ENCODE measurements around the gene FRS3. TPM values are rescaled to one million over a fixed set of nuclear protein-coding genes. Genes with fewer than 3 reads are reported as not detected.
A peak's percentile ranks its signal among the peaks of the same experiment; 100 is the strongest.
"Not testable (repeated sequence)": the region's sequence is repeated elsewhere in the genome, so short reads cannot be mapped to it uniquely, and the experiment has no call there.

The FRS3 gene
- total and polyA plus RNA-seq, 2 experiments from 2014 or later: 1.3 to 3.3 TPM

DNA sequence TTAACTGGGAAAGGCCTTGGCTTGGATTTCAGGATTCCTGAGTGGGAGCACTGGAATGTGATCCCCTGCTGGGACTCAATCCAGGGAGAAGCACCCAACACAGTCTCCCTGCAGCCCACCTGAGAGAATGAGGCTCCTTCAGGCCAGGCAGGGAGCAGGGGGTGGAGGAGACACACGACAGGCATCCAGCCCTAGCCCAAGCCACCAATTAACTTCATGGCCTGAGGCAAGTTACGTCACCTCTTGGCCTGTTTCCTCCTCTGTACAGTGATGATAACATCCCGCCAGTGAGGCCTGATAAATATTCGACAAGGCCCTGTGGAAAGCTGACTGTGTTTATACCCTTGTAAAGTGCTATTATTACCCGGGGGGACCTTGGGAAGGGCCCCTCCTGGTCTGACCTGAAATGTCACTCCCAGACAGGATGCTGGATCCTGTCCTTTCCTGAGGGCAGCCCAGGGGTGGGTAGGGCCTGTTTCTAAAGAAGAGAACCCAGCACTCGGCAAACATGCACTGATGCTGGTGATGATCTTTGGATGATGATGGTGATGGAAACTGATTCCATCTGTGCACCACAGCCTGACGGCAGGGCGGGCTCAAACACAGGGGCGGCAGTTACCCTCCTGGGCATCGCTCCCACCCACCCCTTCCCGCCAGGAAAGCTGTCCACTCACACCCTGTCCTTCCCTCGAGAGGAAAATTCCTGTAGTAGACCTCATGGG lies 12.4 kb downstream of the FRS3 start:
- Mint-ChIP-seq H3K36me3 (ENCODE audit: low read depth) (peaks cover 9% of the 10 kb centered on the region; the same call in 2 of the 3 replicates), H3K27ac (no peak overlapping the region), H3K4me1 (peaks cover 9% of the 10 kb centered on the region), H3K27me3 (ENCODE audit: insufficient read depth, low read depth, poor library complexity) (peaks cover 9% of the 10 kb centered on the region), H3K9me3 (no peaks in the 10 kb centered on the region), H3K4me3 (no peak overlapping the region)
- Histone ChIP-seq H3K79me2 (replicated peaks; ENCODE audit: insufficient read depth) (no peaks in the 10 kb centered on the region), H2AFZ (no peak overlapping the region), H3K4me3 (no peak overlapping the region), H3K4me1 (ENCODE audit: insufficient read depth) (no peaks in the 10 kb centered on the region), H3F3A (replicated peaks; ENCODE audit: low read depth) (no peaks in the 10 kb centered on the region), H3K27me3 (ENCODE audit: insufficient read depth) (no peaks in the 10 kb centered on the region), H3K27ac (ENCODE audit: low read depth) (no peak overlapping the region), H3K9me2 (ENCODE audit: insufficient read depth) (no peaks in the 10 kb centered on the region), H3K36me3 (ENCODE audit: insufficient read depth) (no peaks in the 10 kb centered on the region; the same call in 1 of the 2 replicates), H3K4me2 (no peak overlapping the region), H4K20me1 (replicated peaks; ENCODE audit: insufficient read depth) (no peaks in the 10 kb centered on the region)
- ATAC-seq (peak; percentile 37), DNase-seq (ENCODE audit: low spot score) (no peak)
- TF ChIP-seq, protein P1, sequence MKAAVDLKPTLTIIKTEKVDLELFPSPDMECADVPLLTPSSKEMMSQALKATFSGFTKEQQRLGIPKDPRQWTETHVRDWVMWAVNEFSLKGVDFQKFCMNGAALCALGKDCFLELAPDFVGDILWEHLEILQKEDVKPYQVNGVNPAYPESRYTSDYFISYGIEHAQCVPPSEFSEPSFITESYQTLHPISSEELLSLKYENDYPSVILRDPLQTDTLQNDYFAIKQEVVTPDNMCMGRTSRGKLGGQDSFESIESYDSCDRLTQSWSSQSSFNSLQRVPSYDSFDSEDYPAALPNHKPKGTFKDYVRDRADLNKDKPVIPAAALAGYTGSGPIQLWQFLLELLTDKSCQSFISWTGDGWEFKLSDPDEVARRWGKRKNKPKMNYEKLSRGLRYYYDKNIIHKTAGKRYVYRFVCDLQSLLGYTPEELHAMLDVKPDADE (IDR thresholded peaks at IDR 0.05): no peak
- TF ChIP-seq, protein P2, sequence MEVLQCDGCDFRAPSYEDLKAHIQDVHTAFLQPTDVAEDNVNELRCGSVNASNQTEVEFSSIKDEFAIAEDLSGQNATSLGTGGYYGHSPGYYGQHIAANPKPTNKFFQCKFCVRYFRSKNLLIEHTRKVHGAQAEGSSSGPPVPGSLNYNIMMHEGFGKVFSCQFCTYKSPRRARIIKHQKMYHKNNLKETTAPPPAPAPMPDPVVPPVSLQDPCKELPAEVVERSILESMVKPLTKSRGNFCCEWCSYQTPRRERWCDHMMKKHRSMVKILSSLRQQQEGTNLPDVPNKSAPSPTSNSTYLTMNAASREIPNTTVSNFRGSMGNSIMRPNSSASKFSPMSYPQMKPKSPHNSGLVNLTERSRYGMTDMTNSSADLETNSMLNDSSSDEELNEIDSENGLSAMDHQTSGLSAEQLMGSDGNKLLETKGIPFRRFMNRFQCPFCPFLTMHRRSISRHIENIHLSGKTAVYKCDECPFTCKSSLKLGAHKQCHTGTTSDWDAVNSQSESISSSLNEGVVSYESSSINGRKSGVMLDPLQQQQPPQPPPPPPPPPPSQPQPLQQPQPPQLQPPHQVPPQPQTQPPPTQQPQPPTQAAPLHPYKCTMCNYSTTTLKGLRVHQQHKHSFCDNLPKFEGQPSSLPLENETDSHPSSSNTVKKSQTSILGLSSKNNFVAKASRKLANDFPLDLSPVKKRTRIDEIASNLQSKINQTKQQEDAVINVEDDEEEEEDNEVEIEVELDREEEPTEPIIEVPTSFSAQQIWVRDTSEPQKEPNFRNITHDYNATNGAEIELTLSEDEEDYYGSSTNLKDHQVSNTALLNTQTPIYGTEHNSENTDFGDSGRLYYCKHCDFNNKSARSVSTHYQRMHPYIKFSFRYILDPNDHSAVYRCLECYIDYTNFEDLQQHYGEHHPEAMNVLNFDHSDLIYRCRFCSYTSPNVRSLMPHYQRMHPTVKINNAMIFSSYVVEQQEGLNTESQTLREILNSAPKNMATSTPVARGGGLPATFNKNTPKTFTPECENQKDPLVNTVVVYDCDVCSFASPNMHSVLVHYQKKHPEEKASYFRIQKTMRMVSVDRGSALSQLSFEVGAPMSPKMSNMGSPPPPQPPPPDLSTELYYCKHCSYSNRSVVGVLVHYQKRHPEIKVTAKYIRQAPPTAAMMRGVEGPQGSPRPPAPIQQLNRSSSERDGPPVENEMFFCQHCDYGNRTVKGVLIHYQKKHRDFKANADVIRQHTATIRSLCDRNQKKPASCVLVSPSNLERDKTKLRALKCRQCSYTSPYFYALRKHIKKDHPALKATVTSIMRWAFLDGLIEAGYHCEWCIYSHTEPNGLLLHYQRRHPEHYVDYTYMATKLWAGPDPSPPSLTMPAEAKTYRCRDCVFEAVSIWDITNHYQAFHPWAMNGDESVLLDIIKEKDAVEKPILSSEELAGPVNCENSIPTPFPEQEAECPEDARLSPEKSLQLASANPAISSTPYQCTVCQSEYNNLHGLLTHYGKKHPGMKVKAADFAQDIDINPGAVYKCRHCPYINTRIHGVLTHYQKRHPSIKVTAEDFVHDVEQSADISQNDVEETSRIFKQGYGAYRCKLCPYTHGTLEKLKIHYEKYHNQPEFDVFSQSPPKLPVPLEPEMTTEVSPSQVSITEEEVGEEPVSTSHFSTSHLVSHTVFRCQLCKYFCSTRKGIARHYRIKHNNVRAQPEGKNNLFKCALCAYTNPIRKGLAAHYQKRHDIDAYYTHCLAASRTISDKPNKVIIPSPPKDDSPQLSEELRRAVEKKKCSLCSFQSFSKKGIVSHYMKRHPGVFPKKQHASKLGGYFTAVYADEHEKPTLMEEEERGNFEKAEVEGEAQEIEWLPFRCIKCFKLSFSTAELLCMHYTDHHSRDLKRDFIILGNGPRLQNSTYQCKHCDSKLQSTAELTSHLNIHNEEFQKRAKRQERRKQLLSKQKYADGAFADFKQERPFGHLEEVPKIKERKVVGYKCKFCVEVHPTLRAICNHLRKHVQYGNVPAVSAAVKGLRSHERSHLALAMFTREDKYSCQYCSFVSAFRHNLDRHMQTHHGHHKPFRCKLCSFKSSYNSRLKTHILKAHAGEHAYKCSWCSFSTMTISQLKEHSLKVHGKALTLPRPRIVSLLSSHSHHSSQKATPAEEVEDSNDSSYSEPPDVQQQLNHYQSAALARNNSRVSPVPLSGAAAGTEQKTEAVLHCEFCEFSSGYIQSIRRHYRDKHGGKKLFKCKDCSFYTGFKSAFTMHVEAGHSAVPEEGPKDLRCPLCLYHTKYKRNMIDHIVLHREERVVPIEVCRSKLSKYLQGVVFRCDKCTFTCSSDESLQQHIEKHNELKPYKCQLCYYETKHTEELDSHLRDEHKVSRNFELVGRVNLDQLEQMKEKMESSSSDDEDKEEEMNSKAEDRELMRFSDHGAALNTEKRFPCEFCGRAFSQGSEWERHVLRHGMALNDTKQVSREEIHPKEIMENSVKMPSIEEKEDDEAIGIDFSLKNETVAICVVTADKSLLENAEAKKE (CRISPR knock-in tag; IDR thresholded peaks at IDR 0.05): no peak
- TF ChIP-seq ZNF114 (CRISPR knock-in tag; IDR thresholded peaks at IDR 0.05) (no peak), ZNF331 (CRISPR knock-in tag; IDR thresholded peaks at IDR 0.05; ENCODE audit: low read depth) (no peak), CREB1 (CRISPR knock-in tag; IDR thresholded peaks at IDR 0.05; ENCODE audit: low read depth) (no peak), NANOG (IDR thresholded peaks at IDR 0.05; ENCODE audit: borderline replicate concordance) (no peak), CTCF (conservative IDR thresholded peaks at IDR 0.05; ENCODE audit: low read depth in 2 of 2) (no peak), STAT1 (IDR thresholded peaks at IDR 0.05; ENCODE audit: unreplicated experiment) (no peak), JUNB (IDR thresholded peaks at IDR 0.05; ENCODE audit: unreplicated experiment) (no peak)

GRCh38 chr6:41766043-41766664 lies 13.5 kb downstream of the FRS3 start:
- not testable (repeated sequence) for H3K27me3 Mint-ChIP-seq (ENCODE audit: insufficient read depth, low read depth, poor library complexity); H4K20me1 ChIP-seq (replicated peaks; ENCODE audit: insufficient read depth); DNase-seq (ENCODE audit: low spot score); H3K4me1 ChIP-seq (ENCODE audit: insufficient read depth); H2AFZ ChIP-seq; H3K27me3 ChIP-seq (ENCODE audit: insufficient read depth); H3K9me2 ChIP-seq (ENCODE audit: insufficient read depth); H3K4me3 ChIP-seq; H3F3A ChIP-seq (replicated peaks; ENCODE audit: low read depth); H3K9me3 Mint-ChIP-seq; H3K27ac ChIP-seq (ENCODE audit: low read depth); ATAC-seq; H3K79me2 ChIP-seq (replicated peaks; ENCODE audit: insufficient read depth); H3K27ac Mint-ChIP-seq; H3K36me3 ChIP-seq (ENCODE audit: insufficient read depth); H3K4me2 ChIP-seq; H3K4me3 Mint-ChIP-seq; H3K4me1 Mint-ChIP-seq; H3K36me3 Mint-ChIP-seq (ENCODE audit: low read depth)

All from GM23338 (cell line).